NCI-H2029 (cell line): ENCODE measurements around the gene PROS1.
"Not testable (repeated sequence)": the region's sequence is repeated elsewhere in the genome, so short reads cannot be mapped to it uniquely, and the experiment has no call there.

ENCODE experiments used
- DNase-seq: peaks from one replicate; lab custom pipeline; 2025; lab: John Stamatoyannopoulos, UW

The PROS1 gene

DNA sequence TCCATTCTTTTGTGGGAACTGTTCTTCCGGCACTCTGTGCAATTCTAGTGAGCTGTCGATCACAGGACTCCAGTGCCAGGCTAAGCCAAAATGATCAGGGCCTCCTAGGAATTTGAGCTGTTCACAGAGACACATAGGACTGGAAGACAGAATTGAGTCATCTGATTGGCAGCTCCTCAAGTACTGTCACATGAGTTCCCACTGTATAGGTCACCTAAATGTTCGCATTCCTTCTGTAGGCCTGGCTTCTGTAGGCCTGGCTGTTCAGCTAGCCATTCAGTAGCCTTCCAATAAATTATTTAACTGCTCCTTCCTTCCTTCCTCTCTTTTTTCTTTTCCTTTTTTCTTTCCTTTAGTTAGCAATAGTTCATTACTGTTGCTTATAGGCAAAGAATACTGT lies 4.3 kb downstream of the PROS1 start:
- no peak for DNase-seq

DNA sequence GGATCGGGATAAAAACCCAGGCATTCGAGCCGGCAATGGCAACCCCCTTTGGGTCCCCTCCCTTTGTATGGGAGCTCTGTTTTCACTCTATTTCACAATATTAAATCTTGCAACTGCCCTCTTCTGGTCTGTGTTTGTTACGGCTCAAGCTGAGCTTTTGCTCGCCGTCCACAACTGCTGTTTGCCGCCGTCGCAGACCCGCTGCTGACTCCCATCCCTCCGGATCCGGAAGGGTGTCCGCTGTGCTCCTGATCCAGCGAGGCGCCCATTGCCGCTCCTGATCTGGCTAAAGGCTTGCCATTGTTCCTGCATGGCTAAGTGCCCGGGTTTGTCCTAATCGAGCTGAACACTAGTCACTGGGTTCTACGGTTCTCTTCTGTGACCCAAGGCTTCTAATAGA lies 8.6 kb downstream of the PROS1 start:
- not testable (repeated sequence) for DNase-seq

DNA sequence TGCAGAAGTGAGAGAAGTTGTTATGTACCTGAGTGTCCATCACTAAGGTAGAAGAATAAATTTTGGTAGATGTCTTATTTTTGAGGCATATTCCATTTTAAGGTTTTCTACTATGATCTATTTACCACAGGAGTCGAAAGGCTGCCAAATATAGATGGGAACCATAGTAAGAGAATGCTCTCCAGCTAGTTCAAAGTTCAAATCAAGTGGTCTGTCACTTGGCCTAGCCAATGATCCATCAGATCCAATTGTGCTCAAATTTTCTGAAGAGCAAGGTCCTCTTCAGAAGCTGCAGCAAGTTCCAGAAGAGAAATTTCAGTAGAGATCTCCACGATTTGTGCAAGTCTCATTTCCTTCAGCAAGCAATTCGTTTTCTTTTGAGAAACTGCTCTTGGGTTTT lies 10.9 kb downstream of the PROS1 start:
- DNase-seq, result no peak

DNA sequence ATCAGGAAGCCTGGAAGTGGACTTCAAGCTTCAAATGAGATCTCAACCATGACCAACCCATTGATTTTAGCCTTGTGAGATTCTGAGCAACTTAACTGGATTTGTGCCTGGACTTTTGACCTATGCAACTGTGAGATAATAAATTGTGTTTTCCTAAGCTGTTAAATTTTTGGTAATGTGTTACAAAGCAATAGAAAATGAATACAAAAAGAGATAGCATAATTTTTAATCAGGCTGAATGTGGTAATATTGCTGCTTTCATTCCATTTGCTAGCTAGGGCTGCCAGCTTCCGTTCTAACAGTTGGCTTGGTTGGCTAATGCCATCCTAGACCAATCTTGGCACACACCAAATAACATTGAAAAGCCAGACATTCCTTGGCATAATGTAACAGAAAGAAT lies 12.2 kb downstream of the PROS1 start:
- no peak for DNase-seq

DNA sequence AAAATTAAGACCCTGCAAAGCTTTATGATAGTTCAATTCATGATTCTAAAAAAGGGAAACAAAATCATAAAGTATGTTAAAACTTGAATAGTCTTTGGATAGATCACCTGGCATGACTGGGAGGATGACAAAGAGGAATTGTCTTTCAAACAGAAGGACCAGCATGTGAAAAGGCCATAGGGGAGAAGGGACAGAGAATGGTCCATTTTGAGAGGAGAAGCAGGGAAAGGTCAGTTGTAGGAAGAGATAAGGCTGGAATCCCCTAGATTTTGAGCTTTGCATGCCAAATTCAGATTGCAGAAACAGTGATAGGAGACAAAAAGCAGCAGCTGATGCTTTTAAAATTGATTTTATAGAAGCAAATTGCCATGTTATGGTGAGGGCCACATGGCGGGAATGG lies 12.7 kb downstream of the PROS1 start:
- no peak for DNase-seq

DNA sequence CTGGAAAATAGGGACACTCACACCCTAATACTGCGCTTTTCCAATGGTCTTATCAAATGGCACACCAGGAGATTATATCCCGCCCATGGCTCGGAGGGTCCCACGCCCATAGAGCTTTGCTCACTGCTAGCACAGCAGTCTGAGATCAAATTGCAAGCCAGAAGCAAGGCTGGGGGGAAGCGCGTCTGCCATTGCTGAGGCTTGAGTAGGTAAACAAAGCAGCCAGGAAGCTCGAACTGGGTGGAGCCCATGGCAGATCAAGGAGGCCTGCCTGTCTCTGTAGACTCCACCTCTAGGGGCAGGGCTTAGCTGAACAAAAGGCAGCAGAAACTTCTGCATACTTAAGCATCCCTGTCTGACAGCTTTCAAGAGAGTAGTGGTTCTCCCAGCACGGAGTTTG lies 23.7 kb downstream of the PROS1 start:
- peak; percentile 4 for DNase-seq

DNA sequence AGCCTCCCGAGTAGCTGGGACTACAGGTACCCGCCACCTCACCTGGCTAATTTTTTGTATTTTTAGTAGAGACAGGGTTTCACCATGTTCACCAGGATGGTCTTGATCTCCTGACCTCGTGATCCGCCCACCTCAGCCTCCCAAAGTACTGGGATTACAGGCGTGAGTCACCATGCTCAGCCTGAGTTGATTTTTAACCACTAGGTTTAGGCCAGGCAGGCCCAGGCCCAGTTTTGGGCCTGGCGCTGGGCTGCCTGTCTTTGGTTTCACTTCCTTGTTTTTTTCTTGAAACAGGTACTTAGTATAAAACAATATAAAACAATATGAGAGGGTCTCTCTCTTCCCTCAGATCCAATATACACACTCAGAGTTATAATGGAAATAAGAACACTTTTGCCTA lies 36.2 kb downstream of the PROS1 start:
- DNase-seq, result not testable (repeated sequence)

DNA sequence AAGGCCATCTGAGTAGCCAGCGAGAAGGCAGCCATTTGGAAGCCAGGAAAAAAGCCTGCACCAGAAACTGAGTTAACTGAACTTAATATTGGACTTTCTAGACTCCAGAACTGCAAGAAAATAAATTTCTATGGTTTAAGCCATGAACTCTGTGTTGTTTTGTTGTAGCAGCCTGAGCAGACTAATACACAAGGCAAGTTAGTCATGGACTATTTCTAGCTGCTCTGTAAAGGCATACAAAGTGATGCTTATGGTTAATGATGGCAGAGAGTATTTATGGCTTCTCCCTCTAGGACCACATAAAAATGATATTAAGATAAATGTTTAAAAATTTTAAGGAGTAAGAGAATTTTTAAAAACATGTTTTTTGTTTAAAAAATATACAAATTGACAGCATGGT lies 37.1 kb downstream of the PROS1 start:
- no peak for DNase-seq

DNA sequence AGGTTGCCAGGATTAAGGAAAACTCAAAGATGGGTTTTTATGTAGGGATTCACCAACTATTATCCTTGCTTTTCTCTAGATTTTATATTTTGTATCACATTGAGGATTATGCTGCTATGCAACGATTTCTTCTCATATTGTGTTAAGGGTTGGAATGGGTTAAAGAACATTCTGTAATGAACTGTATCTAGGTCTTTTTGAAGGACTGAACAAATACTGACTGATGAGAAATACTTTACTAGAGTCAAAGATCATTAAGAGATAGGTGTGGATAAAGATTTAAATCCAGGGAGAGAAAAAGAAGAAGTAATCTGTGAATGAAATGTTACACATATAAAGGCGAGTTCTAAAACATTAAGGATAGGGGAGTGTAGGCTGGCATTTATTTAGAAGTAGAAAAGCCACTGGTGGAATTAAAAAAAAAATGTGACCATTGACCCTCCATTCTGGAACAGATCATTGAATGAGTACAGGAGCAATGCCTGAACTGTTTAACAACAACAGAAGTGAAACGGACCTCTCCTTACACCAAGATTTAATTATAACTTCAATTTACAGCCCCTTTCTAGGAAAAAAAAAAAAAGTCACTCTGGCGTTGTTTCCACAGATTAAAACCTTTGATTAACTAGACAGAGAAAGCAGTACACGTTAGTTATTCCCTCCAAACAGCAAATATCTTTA lies 39.2 kb downstream of the PROS1 start:
- no peak for DNase-seq

DNA sequence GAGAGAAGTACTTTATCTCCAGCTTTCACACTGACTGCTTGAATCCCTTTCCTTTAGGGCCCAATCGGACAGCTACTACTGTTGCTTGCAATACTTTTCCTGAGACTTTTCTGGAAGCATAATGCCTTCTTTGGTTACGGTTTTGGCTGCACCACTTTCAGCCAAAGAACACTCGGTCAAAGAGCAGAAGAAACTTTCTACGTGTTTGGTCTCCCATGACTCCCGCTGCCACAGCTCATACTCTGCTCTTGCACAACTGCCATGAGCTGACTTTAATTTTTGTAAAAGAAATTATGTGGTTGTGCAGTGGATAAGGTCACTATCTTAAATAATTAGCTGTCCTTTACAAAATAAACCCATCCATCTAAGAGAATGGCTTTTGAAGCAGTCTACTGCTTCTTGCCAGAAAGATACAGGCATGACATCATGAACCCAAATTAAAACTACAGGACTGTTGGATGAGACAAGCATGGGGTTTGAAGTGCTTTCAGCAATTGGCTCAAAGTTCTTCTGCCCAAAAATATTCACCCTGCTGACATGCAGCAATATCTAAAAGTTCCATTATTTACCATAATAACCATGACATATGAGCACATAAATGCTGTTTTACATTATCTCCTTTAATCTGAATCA lies 42.0 kb downstream of the PROS1 start:
- DNase-seq, result no peak

DNA sequence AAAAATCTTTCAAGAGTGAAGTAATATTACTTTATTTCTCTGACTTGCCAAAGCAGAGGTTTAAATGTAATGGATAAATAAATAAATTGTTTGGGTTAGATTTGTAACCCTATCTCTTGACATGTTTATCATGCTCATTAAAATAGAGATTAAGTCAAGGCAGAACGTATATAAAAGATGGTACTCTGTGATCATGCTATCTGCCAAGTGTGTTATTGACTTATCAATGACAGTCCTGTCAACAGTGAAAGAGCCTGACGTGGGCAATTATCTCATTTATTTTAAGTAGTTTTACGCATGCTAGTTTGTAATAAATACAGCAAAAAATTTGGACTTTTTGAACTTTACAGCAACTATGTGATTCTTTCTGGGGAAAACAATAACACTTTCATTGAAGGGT lies 43.7 kb downstream of the PROS1 start:
- no peak for DNase-seq

DNA sequence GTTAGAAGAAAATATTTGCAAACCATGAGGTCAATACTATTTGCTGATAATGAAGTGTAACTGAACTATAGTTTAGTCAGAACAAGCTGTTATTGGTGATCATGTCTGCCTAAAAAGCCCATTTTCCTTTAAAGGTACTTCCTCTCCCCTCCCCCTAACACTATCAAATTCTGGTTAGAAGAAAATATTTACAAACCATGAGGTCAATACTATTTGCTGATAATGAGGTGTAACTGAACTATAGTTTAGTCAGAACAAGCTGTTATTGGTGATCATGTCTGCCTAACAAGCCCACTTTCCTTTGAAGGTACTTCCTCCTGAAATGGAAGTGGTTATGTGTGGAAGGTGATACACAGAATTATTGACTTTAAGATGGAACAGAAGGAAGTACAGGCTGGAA lies 46.9 kb downstream of the PROS1 start:
- DNase-seq, result no peak

DNA sequence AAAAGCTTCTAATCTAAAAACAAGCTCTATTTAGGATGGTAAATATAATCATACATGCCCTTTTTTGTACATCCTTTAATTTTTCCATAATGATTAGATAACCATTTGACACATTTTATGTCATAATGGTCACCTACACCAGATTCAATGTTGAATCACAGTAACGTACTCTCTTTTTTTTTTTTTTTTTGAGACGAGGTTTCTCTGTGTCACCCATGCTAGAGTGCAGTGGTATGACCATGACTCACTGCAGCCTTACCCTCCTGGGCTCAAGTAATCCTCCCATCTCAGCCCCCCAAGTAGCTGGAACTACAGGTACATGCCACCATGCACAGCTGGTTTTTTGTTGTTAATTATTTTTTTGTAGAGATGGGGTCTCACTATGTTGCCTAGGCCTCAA lies 49.2 kb downstream of the PROS1 start:
- no peak for DNase-seq

DNA sequence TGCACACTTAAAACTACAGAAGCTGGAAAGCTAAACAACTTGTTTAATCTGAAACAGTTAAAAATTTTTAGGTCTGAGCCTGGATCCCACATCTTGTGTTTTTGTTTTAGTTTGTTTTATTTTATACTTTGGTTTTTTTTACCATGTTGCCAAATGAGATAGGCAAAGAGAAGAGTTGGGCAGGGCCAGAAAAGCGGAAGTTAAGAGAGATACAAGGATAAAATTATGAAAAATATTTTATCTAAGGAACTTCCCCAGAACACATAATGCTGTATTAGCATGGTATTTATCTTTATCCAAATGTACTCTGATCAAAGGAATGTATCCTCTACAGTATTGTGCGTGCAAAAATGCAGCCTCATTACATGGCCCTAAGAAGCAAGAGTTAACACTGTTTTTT lies 50.7 kb downstream of the PROS1 start:
- no peak for DNase-seq

DNA sequence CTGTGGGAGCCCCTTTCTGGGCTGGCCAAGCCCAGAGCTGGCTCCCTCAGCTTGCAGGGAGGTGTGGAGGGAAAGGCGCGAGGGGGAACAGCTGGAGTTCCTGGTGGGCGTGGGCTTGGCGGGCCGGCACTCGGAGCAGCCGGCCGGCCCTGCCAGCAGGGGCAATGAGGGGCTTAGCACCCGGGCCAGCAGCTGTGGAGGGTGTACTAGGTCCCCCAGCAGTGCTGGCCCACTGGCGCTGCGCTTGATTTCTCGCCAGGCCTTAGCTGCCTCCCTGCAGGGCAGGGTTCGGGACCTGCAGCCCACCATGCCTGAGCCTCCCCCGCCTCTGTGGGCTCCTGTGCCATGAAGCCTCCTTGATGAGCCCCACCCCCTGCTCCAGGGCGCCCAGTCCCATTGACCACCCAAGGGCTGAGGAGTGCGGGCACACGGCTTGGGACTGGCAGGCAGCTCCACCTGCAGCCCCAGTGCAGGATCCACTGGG lies 56.1 kb downstream of the PROS1 start:
- DNase-seq, result not testable (repeated sequence)

DNA sequence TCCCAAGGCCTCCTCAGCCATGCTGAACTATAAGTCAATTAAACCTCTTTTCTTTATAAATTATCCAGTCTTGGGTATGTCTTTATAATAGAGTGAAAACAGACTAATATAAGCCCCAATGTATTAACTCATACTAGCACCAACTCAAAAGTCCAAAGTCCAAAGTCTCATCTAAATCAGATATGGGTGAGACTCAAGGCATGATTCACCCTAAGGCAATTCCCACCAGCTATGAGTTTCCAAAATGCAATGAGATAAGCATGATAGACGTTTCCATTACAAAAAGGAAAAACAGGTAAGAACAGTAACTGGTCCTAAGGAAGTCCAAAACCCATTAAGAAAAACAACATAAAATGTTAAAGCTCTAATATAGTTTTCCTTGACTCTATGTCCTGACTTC lies 60.1 kb downstream of the PROS1 start:
- not testable (repeated sequence) for DNase-seq

DNA sequence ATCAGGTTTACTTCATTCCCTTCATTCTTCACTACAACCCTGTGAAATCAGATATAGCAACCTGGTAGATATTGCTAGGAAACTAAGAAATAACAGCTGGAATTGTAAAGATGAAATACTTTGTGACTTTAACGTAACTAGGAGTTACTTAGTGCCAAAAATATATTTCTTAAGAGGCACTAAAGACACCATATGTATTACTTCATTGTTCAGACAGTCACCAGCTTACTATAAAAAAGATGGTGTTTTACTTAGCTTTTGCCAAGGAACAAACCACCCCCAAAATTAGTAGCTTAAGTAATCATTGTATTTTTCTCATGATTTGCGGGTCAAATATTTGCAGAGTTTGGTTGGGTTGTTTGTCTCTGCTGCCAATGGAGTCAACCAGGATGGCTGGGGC lies 62.5 kb downstream of the PROS1 start:
- DNase-seq, result no peak

DNA sequence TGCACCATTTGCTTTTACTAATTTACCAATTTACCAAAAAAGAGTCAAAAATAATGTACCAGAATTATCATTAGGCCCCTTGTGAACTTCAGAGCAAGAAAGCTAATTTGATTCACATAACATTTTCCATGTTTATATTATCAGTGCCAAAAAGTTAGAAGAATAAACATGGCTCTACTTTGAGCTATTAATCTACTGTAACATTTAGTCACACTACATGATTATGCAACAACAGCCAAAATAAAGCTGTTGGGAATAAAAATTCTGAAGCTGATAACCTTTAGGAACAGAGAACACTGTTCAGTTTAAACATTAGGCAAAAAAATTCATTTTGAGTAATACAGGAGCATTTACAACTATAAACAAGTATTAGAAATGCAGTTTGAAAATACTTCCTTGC lies 63.6 kb downstream of the PROS1 start:
- DNase-seq, result no peak

DNA sequence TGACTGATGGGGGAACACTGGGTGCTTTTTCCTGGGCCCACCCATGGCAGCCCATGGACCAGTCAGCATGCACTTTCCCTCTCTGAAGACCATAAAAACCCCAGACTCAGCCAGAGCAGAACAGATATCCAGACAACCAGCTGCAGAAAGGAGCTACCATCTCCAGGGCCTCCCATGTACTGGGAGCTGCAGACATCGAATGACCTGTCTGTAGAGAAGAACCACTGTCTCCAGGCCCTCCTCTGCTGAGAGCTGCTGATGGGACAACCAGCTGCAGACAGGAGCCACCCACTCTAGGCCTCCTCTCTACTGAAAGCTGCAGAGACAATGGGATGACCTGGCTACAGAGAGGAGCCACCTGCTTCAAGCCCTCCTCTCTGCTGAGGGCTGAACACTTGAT lies 66.6 kb downstream of the PROS1 start:
- no peak for DNase-seq

DNA sequence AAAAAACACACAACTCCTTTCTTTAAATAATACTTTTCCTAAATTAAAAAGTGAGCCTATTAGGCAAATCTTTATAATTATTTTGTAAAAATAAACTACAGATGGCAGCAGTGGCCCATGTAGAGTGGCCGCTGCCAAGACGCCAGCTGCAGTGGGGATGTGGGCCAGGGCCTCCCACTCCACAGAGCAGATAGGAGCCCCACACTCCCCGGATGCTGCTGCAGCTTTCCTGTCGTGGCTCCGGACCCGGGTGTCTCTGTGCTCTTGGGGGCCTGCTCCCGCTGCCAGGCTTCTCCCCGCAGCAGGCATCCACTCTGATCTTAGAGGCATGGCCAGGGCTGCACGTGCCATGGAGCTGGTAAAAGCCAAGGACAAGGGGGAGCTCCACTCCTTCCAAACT lies 67.5 kb downstream of the PROS1 start:
- DNase-seq, result no peak

DNA sequence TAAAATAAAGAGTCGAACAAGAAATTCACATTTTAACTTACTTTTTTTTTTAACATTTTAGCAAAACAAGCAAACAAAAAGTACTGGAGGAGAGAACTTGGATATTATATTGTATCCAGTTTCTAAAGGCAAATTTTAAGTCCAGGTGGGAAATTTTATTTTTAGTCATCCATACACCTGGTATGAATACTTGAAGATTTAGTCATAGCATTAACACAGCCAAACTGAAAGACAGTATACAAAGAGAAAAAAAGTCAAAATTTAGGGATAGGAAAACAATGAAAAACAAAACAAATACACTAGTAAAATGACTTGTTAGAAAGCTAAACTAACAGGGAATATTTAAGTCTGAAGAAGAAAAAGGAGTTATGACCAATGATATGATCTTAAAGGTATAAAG lies 69.1 kb downstream of the PROS1 start:
- no peak for DNase-seq

DNA sequence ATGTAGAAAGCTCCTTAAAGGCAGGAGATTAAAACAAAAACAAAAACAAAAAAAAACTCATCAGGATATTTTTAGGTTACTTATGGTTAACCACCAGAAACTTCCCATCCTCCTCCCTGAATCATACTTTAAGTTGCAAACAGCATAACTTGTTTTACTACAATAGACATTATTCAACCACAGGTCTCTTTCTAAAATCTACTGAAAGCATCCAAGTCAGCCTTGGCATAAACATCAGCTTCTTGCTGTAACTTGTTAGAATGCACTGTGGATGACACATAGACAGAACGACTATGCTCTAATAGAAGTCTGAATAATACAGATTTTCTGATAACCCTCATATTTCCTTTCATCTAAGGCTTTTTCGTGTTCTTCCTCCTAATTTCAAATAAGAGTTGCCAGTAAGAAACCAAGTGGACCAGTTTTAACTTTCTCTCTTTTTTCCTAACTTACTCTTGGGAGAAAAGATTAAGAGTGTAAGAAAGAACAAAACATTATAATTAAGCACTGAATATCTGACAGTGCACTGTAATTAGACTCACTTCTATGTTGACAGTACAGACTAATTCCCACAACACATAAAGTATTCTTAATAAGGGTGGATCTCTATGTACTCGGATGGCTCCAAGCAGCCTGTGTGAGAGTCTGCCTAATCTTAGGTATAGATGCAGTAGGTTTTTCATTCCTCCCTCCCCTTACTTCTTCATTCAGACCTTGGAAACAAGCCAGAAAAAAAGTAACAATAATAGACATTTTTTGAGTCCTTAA lies 95.3 kb downstream of the PROS1 start:
- DNase-seq, result not testable (repeated sequence)

DNA sequence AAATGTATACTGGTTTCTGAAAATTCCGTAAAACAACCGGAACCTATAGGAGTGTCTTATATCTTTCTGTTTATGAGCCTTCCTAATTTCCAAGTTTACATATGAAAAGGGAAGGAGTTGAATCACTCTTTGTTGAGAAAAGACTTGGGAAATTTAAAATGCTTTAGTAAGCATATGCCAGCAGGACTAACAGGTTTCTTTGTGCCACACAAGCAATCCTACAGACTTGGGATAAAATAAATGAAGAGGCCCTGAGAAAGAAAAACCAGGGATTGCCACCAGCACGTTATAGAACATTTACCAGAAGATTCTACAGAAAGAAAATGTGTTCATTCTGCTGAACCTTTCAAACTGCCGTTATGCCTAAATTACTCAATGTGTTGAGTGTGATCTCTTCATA lies 96.3 kb downstream of the PROS1 start:
- not testable (repeated sequence) for DNase-seq
